Subcutaneous preadipocyte (primary cell): Measurements from ENCODE around the gene NRGN. TPM values are rescaled to one million over a fixed set of nuclear protein-coding genes. Genes with fewer than 3 reads are reported as not detected.

Source experiments
- total RNA-seq: library from RNA; depleted of rRNA; stranded (reverse); fragments of >200 nt; gene quantifications from 2 replicates; pipeline ENCODE4 v1.2.3, GENCODE V29; 2012

NRGN gene
- total RNA-seq: 1.4 TPM in 1 of 2 replicates, not detected in the other

DNA sequence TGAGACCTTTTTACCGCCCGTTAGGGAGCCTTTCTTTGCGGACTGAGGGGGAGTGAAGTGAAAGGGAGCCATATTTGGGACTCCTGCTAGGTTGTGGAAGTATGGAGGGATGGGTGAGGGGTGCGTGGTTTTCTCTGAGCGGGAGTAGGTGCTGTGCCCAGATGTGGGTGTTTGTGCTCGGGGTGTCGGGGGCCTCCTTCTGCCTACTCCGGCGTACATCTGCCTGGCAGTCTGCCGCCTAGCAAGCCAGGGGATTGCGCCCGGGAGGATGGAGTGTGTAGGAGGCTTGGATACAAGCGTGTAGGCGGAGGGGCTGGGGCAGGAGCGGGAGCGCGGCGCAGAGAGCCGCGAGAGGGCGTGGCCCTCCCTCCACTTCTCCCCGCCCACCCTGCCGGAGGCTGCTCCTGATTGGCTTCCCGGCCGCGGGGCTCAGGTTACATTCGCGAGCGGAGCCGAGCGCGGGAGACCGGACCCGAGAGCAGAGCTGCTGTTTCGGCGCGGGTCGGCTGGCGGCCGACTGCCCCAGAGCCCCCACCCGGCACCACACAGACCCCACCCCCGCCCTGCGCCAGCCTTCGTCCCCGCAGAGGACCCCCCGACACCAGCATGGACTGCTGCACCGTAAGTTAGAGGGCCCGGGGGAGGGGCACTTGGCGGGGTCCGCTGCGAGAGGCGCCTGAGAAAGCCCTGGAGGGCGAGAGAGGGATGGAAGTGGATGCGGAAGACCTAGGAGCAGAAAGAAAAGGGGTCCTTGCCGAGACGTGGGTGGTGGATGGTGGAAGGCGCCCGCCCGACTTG, at the start of gene NRGN:
NRGN (plus strand) TSS at position 464 of the 798 bp plus-strand sequence; CDS start at position 607, 143 bp downstream.

DNA sequence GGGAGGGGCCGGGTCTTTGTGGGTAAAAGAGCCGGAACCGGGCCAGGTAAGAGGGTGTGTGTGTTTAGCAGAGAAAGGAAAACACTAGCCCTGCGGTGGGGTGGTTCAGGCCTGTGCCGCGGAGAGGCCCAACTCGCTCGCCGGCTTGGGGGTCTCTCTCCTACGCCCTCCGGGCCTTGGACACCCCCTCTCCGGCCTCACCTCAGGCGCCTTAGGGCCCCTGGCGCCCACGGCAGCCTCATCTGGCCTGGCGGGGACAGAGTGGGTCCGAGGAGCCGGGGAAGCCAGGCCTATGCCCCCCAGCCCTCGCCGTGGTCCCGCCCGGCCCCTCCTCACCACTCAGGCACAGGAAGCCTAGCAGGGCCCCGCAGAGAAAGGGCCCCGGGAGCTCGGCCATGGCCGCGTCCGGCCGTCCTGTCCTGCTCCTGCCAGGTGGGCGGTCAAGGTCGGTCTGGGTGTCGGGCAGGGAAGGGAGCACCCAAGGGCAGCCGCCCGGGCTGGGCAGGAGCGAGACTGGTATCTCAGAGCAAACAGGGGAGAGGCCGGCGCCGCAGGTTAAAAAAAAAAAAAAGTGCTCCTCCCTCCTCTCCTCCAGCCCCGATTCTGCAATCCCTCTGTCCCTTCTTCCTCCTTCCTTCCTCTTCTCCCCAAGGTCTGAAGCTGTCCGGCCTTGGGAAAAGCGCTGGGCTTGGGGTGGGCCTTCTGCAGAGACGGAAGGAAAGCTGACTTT, 12.2 kb downstream of the NRGN start, which contains the start of gene VSIG2:
VSIG2 (minus strand) TSS at position 515 of the 730 bp plus-strand sequence; CDS start at position 397, 118 bp downstream.

GRCh38 chr11:124762105-124762623, 22.4 kb downstream of the NRGN start, which contains the start of gene ESAM:
ESAM (minus strand) TSS chr11:124762290; CDS start chr11:124762154, 136 bp downstream.

Other genes with a start within 250 kb of the NRGN start
- not detected in 2 replicates for gene OR8B12, start 196.3 kb upstream of the NRGN start, total RNA-seq
- gene OR8A1, start 169.9 kb upstream of the NRGN start, total RNA-seq: not detected in 2 replicates
- gene PANX3, start 128.5 kb upstream of the NRGN start, total RNA-seq: not detected in 2 replicates
- 17.6 and 22.7 TPM in 2 replicates for gene TBRG1, start 117.1 kb upstream of the NRGN start, total RNA-seq
- gene SIAE, start 66.2 kb upstream of the NRGN start, total RNA-seq: 7.4 and 10.7 TPM in 2 replicates
- gene SPA17, start 66.0 kb upstream of the NRGN start, total RNA-seq: 12.1 and 12.9 TPM in 2 replicates
- not detected in 2 replicates for gene VSIG2, start 12.3 kb downstream of the NRGN start, total RNA-seq
- under 0.01 and 0.39 TPM in 2 replicates for gene ESAM, start 22.3 kb downstream of the NRGN start, total RNA-seq
- 6.6 and 11.1 TPM in 2 replicates for gene MSANTD2, start 60.5 kb downstream of the NRGN start, total RNA-seq
- 13.2 and 13.7 TPM in 2 replicates for gene ROBO3, start 125.5 kb downstream of the NRGN start, total RNA-seq
- 7.7 and 26.6 TPM in 2 replicates for gene ROBO4, start 157.9 kb downstream of the NRGN start, total RNA-seq
- gene HEPN1, start 179.3 kb downstream of the NRGN start, total RNA-seq: 0.20 TPM in 1 of 2 replicates, not detected in the other
- gene HEPACAM, start 196.1 kb downstream of the NRGN start, total RNA-seq: not detected in 2 replicates
- 3.3 and 7.0 TPM in 2 replicates for gene CCDC15, start 214.3 kb downstream of the NRGN start, total RNA-seq